Sigmoid colon (tissue), 4 donors: ENCODE measurements around the gene MAP7D2.

Experiments
- CTCF ChIP-seq, 4 experiments: fragments of 450-650 bp in 3 of 4; fragments of 200-600 bp in 1 of 4; IDR thresholded peaks; one replicate each; pipeline ENCODE4 v1.5.1; 2016 to 2019; ENCODE audit warnings: antibody characterized with exemption in 4 of 4, mild to moderate bottlenecking in 3 of 4, moderate library complexity in 2 of 4
- EP300 ChIP-seq, 4 donors: sonication (generic); formaldehyde crosslinking; IDR thresholded peaks; one replicate each; pipeline ENCODE4 v1.6.1; 2017; ENCODE audit warnings: antibody characterized with exemption in 4 of 4
- POLR2A ChIP-seq, 2 donors: fragments of 450-650 bp; IDR thresholded peaks; one replicate each; pipeline ENCODE4 v1.6.1; 2016; ENCODE audit warnings: antibody characterized with exemption in 2 of 2, mild to moderate bottlenecking in 2 of 2, moderate library complexity in 2 of 2
- POLR2AphosphoS5 ChIP-seq, 4 donors: sonication (generic); formaldehyde crosslinking; IDR thresholded peaks; one replicate each; pipeline ENCODE4 v1.6.1; 2017; ENCODE audit warnings: antibody characterized with exemption in 4 of 4

DNA sequence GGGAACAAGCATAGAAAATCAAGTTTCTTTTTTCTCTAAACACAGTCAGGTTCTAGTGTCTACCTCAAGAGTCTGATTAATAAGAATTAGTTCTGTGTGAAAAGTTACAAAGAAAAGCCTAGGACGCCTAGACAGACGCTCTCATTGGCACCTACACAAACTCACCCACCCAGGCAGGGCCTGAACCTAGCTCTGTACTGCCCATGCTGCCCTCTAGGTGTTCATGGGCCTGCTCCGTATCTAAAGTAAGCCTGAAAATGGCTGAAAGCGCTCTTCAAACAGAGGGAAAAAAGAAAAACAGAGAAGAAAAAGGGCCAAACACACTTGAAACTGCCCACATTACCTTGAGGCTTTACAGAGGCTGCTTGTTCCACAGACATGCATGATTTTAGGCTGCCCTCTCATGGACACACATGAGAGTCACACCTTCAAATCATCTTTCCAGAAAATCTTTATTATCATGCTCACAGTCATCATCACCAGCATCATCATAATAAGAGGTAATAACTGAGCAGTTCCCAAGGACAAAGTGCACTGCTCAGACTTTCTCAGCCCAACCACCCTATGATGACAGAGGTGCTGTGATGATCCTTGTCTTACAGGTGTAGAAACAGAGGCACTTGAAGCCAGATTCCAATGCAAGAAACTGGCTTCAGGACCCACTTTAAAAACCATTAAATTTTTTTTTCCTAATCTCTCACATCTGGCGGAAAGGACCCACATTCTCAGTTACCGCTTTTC, 49.6 kb downstream of the MAP7D2 start:
- TF ChIP-seq CTCF (IDR thresholded peaks at IDR 0.05): peak in 3 of 4 experiments; percentile 5 to 15 (median 10)
- no peak for TF ChIP-seq POLR2A (IDR thresholded peaks at IDR 0.05)
- no peak for TF ChIP-seq EP300 (IDR thresholded peaks at IDR 0.05)
- TF ChIP-seq POLR2AphosphoS5 (IDR thresholded peaks at IDR 0.05): no peak
